GM21367 (cell line): ENCODE measurements around the gene C5orf58.
"Not testable (repeated sequence)": the region's sequence is repeated elsewhere in the genome, so short reads cannot be mapped to it uniquely, and the experiment has no call there.

ENCODE experiments used
- ATAC-seq: cut with Tn5 transposase; IDR thresholded peaks from one replicate; pipeline ENCODE4 v1.9.1; 2021; ENCODE audit not compliant: unreplicated experiment

The C5orf58 gene

DNA sequence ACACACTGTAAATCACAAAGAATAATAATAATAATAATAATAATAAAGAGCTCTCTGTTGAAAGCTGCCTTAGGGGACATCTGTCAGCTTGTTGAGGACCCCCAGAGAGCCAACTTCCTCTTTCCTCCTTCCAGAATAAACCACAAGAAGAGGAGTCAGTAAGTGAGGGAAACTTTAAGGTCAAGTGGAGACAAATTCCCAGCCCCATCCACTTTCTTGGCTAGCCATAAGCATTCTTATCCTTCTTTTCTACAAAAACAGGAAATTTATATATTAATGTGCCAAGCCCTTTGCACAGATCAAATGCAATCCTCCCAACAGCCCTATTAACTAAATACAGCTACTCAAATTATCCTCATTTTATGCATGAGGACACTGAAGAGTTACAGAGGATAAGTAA, 9.4 kb upstream of the C5orf58 start:
- no peak for ATAC-seq

DNA sequence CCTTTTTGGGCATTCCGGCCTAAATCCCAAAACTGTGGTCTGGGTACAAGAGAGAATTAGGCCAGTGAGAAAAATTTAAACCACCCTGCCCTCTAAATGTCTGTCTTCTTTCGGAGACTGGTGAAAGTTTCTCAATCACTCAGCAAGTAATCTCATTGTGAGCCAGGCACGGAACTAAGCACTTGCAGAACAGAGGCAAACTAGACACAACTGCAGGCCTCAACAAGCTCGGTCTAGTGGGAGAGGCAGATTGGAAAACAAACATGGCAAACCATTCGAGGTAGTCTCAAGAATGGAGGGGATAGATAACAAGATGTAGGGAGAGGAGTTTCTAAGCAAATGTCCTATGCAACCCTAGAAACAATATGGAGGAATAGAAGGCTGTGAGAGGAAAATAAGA, 8.9 kb upstream of the C5orf58 start:
- ATAC-seq: no peak

- peak; percentile 53 for ATAC-seq
These were observed 7.3 kb upstream of the C5orf58 start for GRCh38 chr5:170225326-170226128.

- ATAC-seq: no peak
These were observed 6.6 kb upstream of the C5orf58 start for GRCh38 chr5:170226129-170226615.

GRCh38 chr5:170226661-170227060, 6.1 kb upstream of the C5orf58 start:
- ATAC-seq: no peak

DNA sequence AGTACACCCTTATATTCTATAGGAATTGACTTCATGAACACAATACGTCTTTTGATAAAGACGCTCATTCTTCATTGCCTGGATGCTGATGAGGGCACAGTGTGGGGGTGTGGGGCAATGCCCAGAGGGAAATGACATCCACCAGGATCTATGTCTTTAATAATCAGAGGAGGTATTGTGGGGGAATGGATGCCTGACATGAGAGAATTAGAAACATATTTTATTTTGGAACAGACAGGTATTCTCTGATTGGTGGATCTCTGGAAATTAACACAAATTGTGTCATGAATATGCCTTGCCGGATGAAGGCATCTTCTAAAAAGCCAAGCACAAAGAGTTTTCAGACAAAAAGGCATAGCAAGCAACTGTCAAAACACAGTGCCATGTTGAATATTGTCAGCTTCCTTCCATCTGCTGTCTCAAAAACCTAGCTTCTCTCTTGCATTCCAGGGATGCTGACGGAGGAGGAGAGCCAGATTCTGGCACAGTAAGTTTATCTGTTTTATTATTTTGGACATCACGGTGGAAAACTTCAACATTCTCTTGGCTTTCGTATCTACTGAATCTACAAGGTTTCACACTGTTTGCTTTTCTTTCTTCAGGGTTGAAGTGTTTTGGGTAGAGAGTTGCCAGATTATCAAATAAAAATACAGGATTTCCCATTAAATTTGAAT, 3.9 kb upstream of the C5orf58 start:
- no peak for ATAC-seq

GRCh38 chr5:170233358-170233892, 640 bp downstream of the C5orf58 start:
- no peak for ATAC-seq

- ATAC-seq: no peak
These were observed 3.4 kb downstream of the C5orf58 start for GRCh38 chr5:170235876-170236864.

DNA sequence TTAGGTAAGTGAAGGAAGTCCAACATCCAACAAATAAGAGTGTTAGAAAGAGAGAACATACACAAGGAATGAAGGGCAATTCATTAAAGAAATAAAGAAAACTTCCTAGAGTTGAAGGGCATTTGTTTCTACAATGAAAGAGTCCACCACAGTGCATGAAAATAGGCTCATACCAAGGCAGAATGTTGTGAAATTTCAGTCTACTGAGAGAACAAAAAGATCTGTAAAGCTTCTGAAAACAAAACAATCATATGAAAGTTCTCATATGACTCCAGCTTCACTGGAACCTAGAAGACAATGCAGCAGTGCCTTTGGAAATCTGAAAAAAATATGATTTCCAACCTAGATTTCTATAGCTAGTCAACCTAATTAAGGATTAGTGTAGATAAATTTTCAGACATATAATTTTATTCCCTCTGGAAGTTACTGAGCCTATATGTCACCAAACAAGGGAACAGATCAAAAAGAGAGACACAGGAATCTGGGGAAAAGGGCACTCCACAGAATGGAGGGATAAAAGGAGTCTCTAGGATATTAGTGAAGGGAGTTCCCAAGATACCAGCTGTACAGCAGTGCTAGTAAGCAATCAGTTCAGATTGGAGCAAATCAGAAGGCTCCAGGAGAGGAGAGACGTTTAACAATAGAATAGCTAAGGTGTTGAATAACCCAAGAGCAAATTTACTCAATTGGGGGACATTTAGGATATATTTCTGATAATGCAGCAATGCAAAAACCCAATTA, 5.8 kb downstream of the C5orf58 start:
- no peak for ATAC-seq

DNA sequence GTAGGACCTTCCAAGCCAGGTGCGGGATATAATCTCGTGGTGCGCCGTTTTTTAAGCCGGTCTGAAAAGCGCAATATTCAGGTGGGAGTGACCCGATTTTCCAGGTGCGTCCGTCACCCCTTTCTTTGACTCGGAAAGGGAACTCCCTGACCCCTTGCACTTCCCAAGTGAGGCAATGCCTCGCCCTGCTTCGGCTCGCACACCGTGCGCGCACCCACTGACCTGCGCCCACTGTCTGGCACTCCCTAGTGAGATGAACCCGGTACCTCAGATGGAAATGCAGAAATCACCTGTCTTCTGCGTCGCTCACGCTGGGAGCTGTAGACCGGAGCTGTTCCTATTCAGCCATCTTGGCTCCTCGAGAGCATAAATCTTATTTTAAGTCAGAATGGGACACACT, 12.7 kb downstream of the C5orf58 start:
- ATAC-seq: not testable (repeated sequence)

- no peak for ATAC-seq
These were observed 13.5 kb downstream of the C5orf58 start for GRCh38 chr5:170246126-170246870.

DNA sequence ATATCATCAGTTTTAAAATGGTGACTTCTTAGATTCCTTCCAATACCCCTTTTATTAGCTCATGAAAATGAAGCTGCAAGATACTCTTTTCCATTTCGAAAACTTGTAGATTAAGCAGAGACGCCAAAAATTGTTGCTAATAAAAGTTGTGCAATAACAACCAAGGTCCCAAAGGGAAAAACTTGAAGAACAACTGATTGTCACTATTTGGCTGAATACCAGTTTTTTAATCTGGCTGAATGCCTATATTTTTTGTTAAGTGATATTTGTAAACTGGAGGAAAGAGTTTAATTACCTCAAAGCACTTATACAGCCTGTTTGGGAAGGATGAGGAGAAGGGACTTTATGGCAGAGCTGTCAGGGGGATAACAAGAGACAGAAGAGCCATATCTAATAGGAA, 14.6 kb downstream of the C5orf58 start:
- ATAC-seq: no peak

GRCh38 chr5:170248172-170248930, 15.6 kb downstream of the C5orf58 start:
- no peak for ATAC-seq

- ATAC-seq: not testable (repeated sequence)
These were observed 16.1 kb downstream of the C5orf58 start for GRCh38 chr5:170248931-170249227.

DNA sequence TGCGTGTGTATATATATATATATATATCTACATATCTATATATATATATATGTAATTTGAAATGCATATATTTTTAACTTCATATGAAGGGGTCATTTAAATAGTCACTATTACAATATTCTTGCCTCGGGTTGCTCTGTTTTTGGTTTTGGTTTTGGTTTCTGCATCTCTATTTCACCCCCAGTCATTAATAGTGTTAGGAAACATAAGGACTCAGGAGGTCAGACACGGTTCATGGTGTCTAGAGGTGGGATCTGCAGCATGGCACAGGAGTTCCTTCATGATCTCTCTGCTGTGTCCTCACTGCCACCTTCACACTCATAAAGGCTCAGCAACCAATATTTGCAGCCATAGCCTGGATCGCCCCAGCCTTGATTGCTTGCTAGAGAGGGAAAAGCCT, 16.6 kb downstream of the C5orf58 start:
- ATAC-seq: no peak

GRCh38 chr5:170250810-170251317, 18.1 kb downstream of the C5orf58 start:
- no peak for ATAC-seq

DNA sequence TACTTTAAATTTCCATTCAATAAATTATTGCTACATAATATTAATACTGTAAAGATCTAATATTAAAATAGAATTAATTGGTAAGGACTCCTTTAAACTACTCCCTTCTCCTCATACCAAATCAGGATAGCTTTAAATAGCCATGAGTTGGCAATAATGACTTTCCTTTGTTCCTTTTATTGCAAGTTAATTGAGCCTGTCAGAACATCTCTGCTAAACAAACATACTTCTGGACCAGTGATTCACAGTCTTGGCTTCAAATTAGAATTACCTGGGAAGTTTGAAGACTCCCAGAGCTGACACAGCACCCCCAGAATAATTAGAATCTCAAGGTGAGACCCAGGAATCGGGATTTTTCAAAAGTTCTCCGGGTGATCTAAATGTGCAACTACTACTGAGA, 18.7 kb downstream of the C5orf58 start:
- no peak for ATAC-seq

- ATAC-seq: no peak
These were observed 19.3 kb downstream of the C5orf58 start for GRCh38 chr5:170252109-170252508.
